PC-9 (cell line): ENCODE data around the gene B3GNT5. TPM values are rescaled to one million over a fixed set of nuclear protein-coding genes. Genes with fewer than 3 reads are reported as not detected.

Experiments
- BruUV-seq: library from RNA; stranded (reverse); fragments of 400-500 nt; replicated peaks from 2 replicates; lab custom pipeline; 2021; lab: Mats Ljungman, UMichigan
- CTCF ChIA-PET: fragments of 300-600 bp; sonication (Branson Sonifier 250); formaldehyde crosslinking; loops from one replicate; lab custom pipeline; 2022; ENCODE audit warnings: antibody characterized with exemption; lab: Charles Lee
- POLR2A ChIA-PET: fragments of 300-600 bp; sonication (Branson Sonifier 250); formaldehyde crosslinking; loops from one replicate; lab custom pipeline; 2022; ENCODE audit warnings: antibody characterized with exemption; ENCODE audit not compliant: unreplicated experiment; lab: Charles Lee
- DNase-seq, 2 experiments: peaks; one replicate each; pipeline versions ENCODE4 v3.0.0 to v3.0.0-alpha.2; 2015 to 2022; ENCODE audit warnings: mixed read lengths in 1 of 2
- H2AFZ ChIP-seq: fragments of 200-600 bp; sonication (generic); 2 replicates; pipeline ENCODE4 v1.8.1; 2017; ENCODE audit warnings: antibody characterized with exemption
- H3F3A ChIP-seq: fragments of 200-600 bp; sonication (generic); 2 replicates; pipeline ENCODE4 v1.8.1; 2017; ENCODE audit warnings: antibody characterized with exemption, mild to moderate bottlenecking, low read depth; ENCODE audit not compliant: insufficient read depth
- H3K27ac ChIP-seq: fragments of 200-600 bp; sonication (generic); 2 replicates; pipeline ENCODE4 v1.6.1; 2016; ENCODE audit warnings: mixed run types
- H3K27me3 ChIP-seq: fragments of 200-600 bp; sonication (generic); 2 replicates; pipeline ENCODE4 v1.6.1; 2016; ENCODE audit warnings: low read depth, mixed run types; ENCODE audit not compliant: insufficient read depth
- H3K36me3 ChIP-seq: fragments of 200-600 bp; sonication (generic); 2 replicates; pipeline ENCODE4 v1.6.1; 2016; ENCODE audit warnings: low read depth, mixed run types
- H3K4me1 ChIP-seq: fragments of 200-600 bp; sonication (generic); replicated peaks from 2 replicates; pipeline ENCODE4 v1.6.1; 2016; ENCODE audit warnings: mixed run types; ENCODE audit not compliant: insufficient read depth
- H3K4me2 ChIP-seq: fragments of 200-600 bp; sonication (generic); 2 replicates; pipeline ENCODE4 v1.6.1; 2017; ENCODE audit warnings: mixed run types
- H3K4me3 ChIP-seq: fragments of 200-600 bp; sonication (generic); 2 replicates; pipeline ENCODE4 v1.6.1; 2016; ENCODE audit warnings: mixed run types
- H3K79me2 ChIP-seq: fragments of 200-600 bp; sonication (generic); 2 replicates; pipeline ENCODE4 v1.6.1; 2017; ENCODE audit warnings: low read depth, mixed run types
- H3K9me2 ChIP-seq: fragments of 200-600 bp; sonication (generic); 2 replicates; pipeline ENCODE4 v1.8.1; 2017; ENCODE audit warnings: mild to moderate bottlenecking; ENCODE audit not compliant: insufficient read depth
- H3K9me3 ChIP-seq: fragments of 200-600 bp; sonication (generic); 2 replicates; pipeline ENCODE4 v1.8.1; 2016; ENCODE audit warnings: low read depth; ENCODE audit not compliant: insufficient read depth
- H4K20me1 ChIP-seq: fragments of 200-600 bp; sonication (generic); 2 replicates; pipeline ENCODE4 v1.8.1; 2017; ENCODE audit not compliant: insufficient read depth
- EZH2 ChIP-seq: fragments of 200-600 bp; sonication (generic); IDR thresholded peaks from 2 replicates; pipeline ENCODE4 v1.8.0; 2017; ENCODE audit warnings: antibody characterized with exemption, low read depth
- intact Hi-C: fragments of 100-400 bp; cut with micrococcal nuclease; formaldehyde crosslinking; loops from one replicate; pipeline ENCODE4 v1.10.0; 2022; ENCODE audit not compliant: unreplicated experiment
- total RNA-seq: library from RNA; stranded (reverse); gene quantifications from 2 replicates; pipeline ENCODE4 v1.2.3, GENCODE V29; 2021
- TF ChIP-seq, protein P1 (sequence below): fragments of 200-600 bp; sonication (generic); conservative IDR thresholded peaks from 2 replicates; pipeline ENCODE4 v1.6.1; 2017; ENCODE audit warnings: mixed run types, antibody characterized with exemption, mild to moderate bottlenecking, moderate library complexity

Gene B3GNT5
- total RNA-seq, 1 experiment from 2014 or later: 30.7 TPM

DNA sequence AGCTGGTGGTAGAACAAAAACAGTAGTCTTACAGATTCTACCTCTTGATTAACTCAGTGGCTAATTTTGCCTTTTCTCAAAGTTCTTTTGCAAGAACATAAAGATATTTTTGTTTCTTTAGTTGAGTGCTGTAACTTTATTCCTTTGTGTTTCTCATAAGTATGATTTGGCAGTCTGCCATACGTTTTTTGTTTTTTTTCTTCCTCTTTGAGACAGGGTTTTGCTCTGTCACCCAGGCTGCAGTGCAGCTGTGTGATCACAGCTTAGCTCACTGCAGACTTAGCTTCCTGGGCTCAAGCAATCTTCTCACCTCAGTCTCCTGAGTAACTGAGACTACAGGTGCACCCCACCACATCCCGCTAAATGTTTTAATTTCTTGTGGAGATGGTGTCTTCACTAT, 22.4 kb downstream of the B3GNT5 start:
- peaks cover 51% of the 10 kb centered on the region for H3K79me2 ChIP-seq
- H3F3A ChIP-seq: peaks cover 39% of the 10 kb centered on the region
- H3K4me2 ChIP-seq: peak overlapping the region; percentile 58
- H2AFZ ChIP-seq: no peak overlapping the region
- H3K27me3 ChIP-seq: no peaks in the 10 kb centered on the region
- TF ChIP-seq, protein P1, sequence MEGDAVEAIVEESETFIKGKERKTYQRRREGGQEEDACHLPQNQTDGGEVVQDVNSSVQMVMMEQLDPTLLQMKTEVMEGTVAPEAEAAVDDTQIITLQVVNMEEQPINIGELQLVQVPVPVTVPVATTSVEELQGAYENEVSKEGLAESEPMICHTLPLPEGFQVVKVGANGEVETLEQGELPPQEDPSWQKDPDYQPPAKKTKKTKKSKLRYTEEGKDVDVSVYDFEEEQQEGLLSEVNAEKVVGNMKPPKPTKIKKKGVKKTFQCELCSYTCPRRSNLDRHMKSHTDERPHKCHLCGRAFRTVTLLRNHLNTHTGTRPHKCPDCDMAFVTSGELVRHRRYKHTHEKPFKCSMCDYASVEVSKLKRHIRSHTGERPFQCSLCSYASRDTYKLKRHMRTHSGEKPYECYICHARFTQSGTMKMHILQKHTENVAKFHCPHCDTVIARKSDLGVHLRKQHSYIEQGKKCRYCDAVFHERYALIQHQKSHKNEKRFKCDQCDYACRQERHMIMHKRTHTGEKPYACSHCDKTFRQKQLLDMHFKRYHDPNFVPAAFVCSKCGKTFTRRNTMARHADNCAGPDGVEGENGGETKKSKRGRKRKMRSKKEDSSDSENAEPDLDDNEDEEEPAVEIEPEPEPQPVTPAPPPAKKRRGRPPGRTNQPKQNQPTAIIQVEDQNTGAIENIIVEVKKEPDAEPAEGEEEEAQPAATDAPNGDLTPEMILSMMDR: no peak
- TF ChIP-seq EZH2: no peak
- POLR2A ChIA-PET: interaction anchor here (0.9 to 1.4 kb wide), 2 partner anchors 10 kb away, joined by 4 to 10 read pairs; no protein-coding TSS in a partner anchor
- peak overlapping the region; percentile 7; the same call in 1 of the 2 replicates for H3K4me3 ChIP-seq
- DNase-seq: peak; percentile 48 to 82
- H3K9me2 ChIP-seq: no peaks in the 10 kb centered on the region
- intact Hi-C loops: loop anchor here (1.0 kb wide), 1 partner anchor 10 kb away; no protein-coding TSS in a partner anchor
- no peaks in the 10 kb centered on the region for H4K20me1 ChIP-seq
- CTCF ChIA-PET: interaction anchor here (0.5 to 1.5 kb wide), 2 partner anchors 10 to 22 kb away, joined by 3 to 5 read pairs; partner anchors contain the start of gene B3GNT5
- BruUV-seq: no TSS peak
- H3K4me1 ChIP-seq: peaks cover 64% of the 10 kb centered on the region
- H3K27ac ChIP-seq: peak overlapping the region; percentile 87
- no peaks in the 10 kb centered on the region for H3K9me3 ChIP-seq
- peaks cover 36% of the 10 kb centered on the region for H3K36me3 ChIP-seq

DNA sequence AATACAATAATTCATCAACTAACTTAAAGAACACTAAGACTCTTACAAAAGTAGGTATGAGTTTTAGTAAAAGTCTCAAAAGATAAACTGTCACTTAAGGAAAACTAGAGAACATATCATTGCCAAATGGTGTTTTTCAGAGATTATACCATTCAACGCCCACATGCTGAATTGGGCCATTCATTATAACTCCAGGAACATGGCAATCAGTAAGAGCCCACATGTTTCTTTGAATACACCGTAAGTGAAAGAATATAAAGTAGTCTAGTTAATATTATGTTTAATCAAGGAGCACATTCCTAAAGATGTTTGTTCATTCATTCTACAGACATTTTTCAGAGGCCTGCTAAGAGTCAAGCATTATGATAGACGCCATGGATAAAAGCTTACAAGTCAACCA, 22.9 kb downstream of the B3GNT5 start:
- Histone ChIP-seq H3K9me2 (no peaks in the 10 kb centered on the region), H3K4me2 (peak overlapping the region; percentile 58), H3K27ac (peak overlapping the region; percentile 87), H3K4me1 (peaks cover 62% of the 10 kb centered on the region), H3K9me3 (no peaks in the 10 kb centered on the region), H3K36me3 (peaks cover 30% of the 10 kb centered on the region), H3F3A (peaks cover 39% of the 10 kb centered on the region), H3K4me3 (no peak overlapping the region), H3K79me2 (peaks cover 46% of the 10 kb centered on the region), H2AFZ (no peak overlapping the region), H4K20me1 (no peaks in the 10 kb centered on the region), H3K27me3 (no peaks in the 10 kb centered on the region)
- intact Hi-C loops: loop anchor here (1.0 kb wide), 1 partner anchor 9 kb away; no protein-coding TSS in a partner anchor
- no peak for DNase-seq
- no TSS peak for BruUV-seq
- TF ChIP-seq EZH2: no peak
- TF ChIP-seq, protein P1: no peak
- CTCF ChIA-PET: no interaction called here
- POLR2A ChIA-PET: interaction anchor here (0.9 kb wide), 1 partner anchor 10 kb away, joined by 10 read pairs; no protein-coding TSS in a partner anchor

DNA sequence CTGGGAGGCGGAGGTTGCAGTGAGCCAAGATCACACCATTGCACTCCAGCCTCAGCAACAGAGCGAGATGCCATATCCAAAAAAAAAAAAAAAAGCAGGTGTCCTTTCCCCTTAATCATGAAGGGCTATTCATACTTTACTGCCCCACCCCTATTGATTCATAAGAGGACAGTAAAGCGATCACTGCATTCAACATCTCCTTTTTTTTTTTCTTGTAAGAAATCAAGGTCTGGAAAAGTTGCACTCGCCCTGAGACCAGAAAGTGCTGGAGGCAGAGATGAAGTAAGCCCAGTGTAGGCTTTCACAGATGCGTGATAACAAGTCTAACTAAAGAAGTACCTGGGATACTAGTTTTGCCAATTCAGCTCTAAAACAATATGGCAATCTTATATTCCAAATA, 24.2 kb downstream of the B3GNT5 start:
- intact Hi-C loops: no loop called here
- Histone ChIP-seq H3F3A (peaks cover 35% of the 10 kb centered on the region), H3K4me3 (no peak overlapping the region), H2AFZ (no peak overlapping the region), H3K4me2 (no peak overlapping the region), H3K9me3 (no peaks in the 10 kb centered on the region), H3K36me3 (peaks cover 18% of the 10 kb centered on the region; the same call in 1 of the 2 replicates), H4K20me1 (no peaks in the 10 kb centered on the region), H3K9me2 (no peaks in the 10 kb centered on the region), H3K4me1 (peaks cover 59% of the 10 kb centered on the region), H3K27ac (peak overlapping the region; percentile 87), H3K27me3 (no peaks in the 10 kb centered on the region), H3K79me2 (peaks cover 33% of the 10 kb centered on the region)
- TF ChIP-seq, protein P1: no peak
- TF ChIP-seq EZH2: no peak
- ChIA-PET POLR2A (no interaction called here), CTCF (interaction anchor here (0.7 kb wide), 1 partner anchor 560 kb away, joined by 10 read pairs; no protein-coding TSS in a partner anchor)
- BruUV-seq: no TSS peak
- peak in 1 of 2 experiments; percentile 55 for DNase-seq
